Esophagus muscularis mucosa (tissue), 4 donors: Measurements from ENCODE around the gene CACNB4. TPM values are rescaled to one million over a fixed set of nuclear protein-coding genes. Genes with fewer than 3 reads are reported as not detected.

Experiments
- DNase-seq: peaks from one replicate; pipeline ENCODE4 v3.0.0-alpha.2; 2017; ENCODE audit errors: extremely low spot score
- H3K27ac ChIP-seq, 4 donors: fragments of 200-600 bp; sonication (generic); replicated peaks in 1 of 4; 1 replicate in 3 of 4; 2 replicates in 1 of 4; pipeline ENCODE4 v1.5.1; 2016 to 2019; ENCODE audit warnings: mild to moderate bottlenecking in 1 of 4
- H3K27me3 ChIP-seq, 4 donors: fragments of 200-600 bp; sonication (generic); one replicate each; pipeline versions ENCODE4 v1.5.1 to v1.6.0; 2016 to 2019
- H3K36me3 ChIP-seq, 4 donors: fragments of 200-600 bp; sonication (generic); one replicate each; pipeline ENCODE4 v1.5.1; 2016 to 2019
- H3K4me1 ChIP-seq, 4 donors: fragments of 200-600 bp; sonication (generic); one replicate each; pipeline ENCODE4 v1.5.1; 2016 to 2019
- H3K4me3 ChIP-seq, 4 donors: fragments of 200-600 bp; sonication (generic); 1 replicate in 2 of 4; 2 replicates in 2 of 4; pipeline ENCODE4 v1.5.1; 2016 to 2019; ENCODE audit warnings: mild to moderate bottlenecking in 4 of 4, moderate library complexity in 1 of 4
- H3K9me3 ChIP-seq, 4 donors: fragments of 200-600 bp; sonication (generic); 1 replicate in 3 of 4; 2 replicates in 1 of 4; pipeline ENCODE4 v1.5.1; 2016 to 2019
- EP300 ChIP-seq: sonication (generic); formaldehyde crosslinking; IDR thresholded peaks from one replicate; pipeline ENCODE4 v1.6.1; 2017; ENCODE audit warnings: antibody characterized with exemption
- POLR2A ChIP-seq: fragments of 450-650 bp; IDR thresholded peaks from one replicate; pipeline ENCODE4 v1.6.1; 2017; ENCODE audit warnings: antibody characterized with exemption, moderate library complexity, mild to moderate bottlenecking, low read depth
- POLR2AphosphoS5 ChIP-seq, 2 donors: sonication (generic); formaldehyde crosslinking; IDR thresholded peaks; one replicate each; pipeline ENCODE4 v1.6.1; 2017; ENCODE audit warnings: antibody characterized with exemption in 2 of 2
- WGBS: methylation state at CpG from one replicate; pipeline ENCODE4 v1.1.5; 2018; 5-methylcytosine and 5-hydroxymethylcytosine counted together
- intact Hi-C: fragments of 100-400 bp; cut with DNase I; formaldehyde crosslinking; loops from one replicate; pipeline ENCODE4 v1.15.1; 2023
- total RNA-seq, 4 donors: library from RNA; depleted of rRNA; stranded (reverse); fragments of >200 nt; gene quantifications; one replicate each; pipeline versions ENCODE4 v1.1.0 to v1.2.1, GENCODE V29; 2016
- TF ChIP-seq, protein P1 (sequence below), 3 experiments: fragments of 200-600 bp in 2 of 3; fragments of 450-650 bp in 1 of 3; sonication (generic) in 2 of 3; IDR thresholded peaks; one replicate each; pipeline ENCODE4 v1.5.1; 2017 to 2019; ENCODE audit warnings: antibody characterized with exemption in 3 of 3, mild to moderate bottlenecking in 2 of 3, moderate library complexity in 1 of 3

CACNB4 gene
- total RNA-seq, 4 donors from 2014 or later = 1.7 to 3.5 (median 2.3) TPM

DNA sequence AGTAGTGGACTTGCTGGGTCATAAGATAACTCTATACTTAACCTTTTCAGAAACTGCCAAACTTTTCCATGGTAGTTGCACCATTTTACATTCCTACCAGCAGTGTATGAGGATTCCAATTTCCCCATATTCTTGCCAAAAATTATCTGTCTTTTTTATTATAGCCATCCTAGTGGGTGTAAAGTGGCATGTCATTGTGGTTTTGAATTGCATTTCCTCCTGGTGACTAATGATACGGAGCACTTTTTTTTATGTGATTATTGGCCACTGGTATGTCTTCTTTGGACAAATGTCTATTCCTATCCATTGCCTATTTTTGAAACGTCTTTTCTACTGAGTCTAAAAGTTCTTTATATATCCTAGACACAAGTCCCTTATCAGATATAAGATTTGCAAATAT lies 44.3 kb downstream of the CACNB4 start:
- Histone ChIP-seq H3K9me3 (no peaks in the 10 kb centered on the region), H3K4me3 (no peak overlapping the region), H3K36me3 (no peaks in the 10 kb centered on the region), H3K27me3 (no peaks in the 10 kb centered on the region), H3K27ac (no peak overlapping the region), H3K4me1 (no peaks in the 10 kb centered on the region)
- no peak for TF ChIP-seq POLR2AphosphoS5 (IDR thresholded peaks at IDR 0.05)
- TF ChIP-seq POLR2A = no peak
- TF ChIP-seq, protein P1, sequence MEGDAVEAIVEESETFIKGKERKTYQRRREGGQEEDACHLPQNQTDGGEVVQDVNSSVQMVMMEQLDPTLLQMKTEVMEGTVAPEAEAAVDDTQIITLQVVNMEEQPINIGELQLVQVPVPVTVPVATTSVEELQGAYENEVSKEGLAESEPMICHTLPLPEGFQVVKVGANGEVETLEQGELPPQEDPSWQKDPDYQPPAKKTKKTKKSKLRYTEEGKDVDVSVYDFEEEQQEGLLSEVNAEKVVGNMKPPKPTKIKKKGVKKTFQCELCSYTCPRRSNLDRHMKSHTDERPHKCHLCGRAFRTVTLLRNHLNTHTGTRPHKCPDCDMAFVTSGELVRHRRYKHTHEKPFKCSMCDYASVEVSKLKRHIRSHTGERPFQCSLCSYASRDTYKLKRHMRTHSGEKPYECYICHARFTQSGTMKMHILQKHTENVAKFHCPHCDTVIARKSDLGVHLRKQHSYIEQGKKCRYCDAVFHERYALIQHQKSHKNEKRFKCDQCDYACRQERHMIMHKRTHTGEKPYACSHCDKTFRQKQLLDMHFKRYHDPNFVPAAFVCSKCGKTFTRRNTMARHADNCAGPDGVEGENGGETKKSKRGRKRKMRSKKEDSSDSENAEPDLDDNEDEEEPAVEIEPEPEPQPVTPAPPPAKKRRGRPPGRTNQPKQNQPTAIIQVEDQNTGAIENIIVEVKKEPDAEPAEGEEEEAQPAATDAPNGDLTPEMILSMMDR (IDR thresholded peaks at IDR 0.05) = no peak
- TF ChIP-seq EP300 = no peak
- no peak for DNase-seq
- 46% methylated on average over 2 of the region's 2 CpGs for WGBS
- intact Hi-C loops = no loop called here

DNA sequence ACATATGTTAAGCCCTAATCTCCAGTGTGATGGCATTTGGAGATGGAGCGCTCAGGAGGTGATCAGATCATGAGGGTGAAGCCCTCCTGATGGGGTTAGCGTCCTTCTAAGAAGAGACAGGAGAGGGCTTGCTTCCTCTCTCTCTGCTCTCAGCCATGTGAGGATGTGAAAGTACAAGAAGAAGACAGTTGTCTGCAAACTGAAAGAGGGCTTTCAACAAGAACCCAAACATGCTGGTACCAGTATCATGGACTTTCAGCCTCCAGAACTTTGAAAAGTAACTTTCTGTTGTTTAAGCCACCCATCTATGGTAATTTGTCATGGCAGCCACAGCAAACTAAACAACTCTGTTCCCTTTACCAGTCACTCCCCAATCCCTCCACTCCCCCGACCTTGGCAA lies 47.4 kb downstream of the CACNB4 start:
- 87% methylated on average over 3 of the region's 3 CpGs for WGBS

DNA sequence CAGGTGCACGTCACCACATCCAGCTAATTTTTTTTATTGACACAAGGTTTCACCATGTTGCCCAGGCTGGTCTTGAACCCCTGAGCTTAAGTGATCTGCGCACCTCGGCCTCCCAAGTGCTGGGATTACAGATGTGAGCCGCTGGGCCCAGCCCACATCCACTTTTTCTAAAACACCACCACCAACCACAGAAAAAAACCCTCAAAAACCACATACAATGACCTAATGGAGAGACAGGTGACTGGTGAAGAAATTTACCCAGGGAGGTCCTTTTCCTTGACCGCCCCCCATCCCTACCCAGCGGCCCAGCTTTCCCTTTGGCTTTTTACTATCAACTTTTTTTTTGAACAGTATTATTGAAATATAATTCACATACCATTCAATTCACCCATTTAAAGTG lies 47.9 kb downstream of the CACNB4 start:
- 86% methylated on average over 6 of the region's 6 CpGs for WGBS
- Histone ChIP-seq H3K4me1 (no peaks in the 10 kb centered on the region), H3K27me3 (no peaks in the 10 kb centered on the region), H3K9me3 (no peaks in the 10 kb centered on the region), H3K4me3 (no peak overlapping the region), H3K36me3 (no peaks in the 10 kb centered on the region), H3K27ac (no peak overlapping the region)
- intact Hi-C loops = no loop called here
- DNase-seq = no peak
- TF ChIP-seq, protein P1 (IDR thresholded peaks at IDR 0.05) = no peak
- TF ChIP-seq EP300 (no peak), POLR2A (no peak), POLR2AphosphoS5 (IDR thresholded peaks at IDR 0.05) (no peak)

More for the DNA sequence above, 47.4 kb downstream of the CACNB4 start:
- Histone ChIP-seq H3K4me3 (no peak overlapping the region), H3K27me3 (no peaks in the 10 kb centered on the region), H3K9me3 (no peaks in the 10 kb centered on the region), H3K27ac (no peak overlapping the region), H3K36me3 (no peaks in the 10 kb centered on the region), H3K4me1 (no peaks in the 10 kb centered on the region)
- no peak for DNase-seq
- intact Hi-C loops = no loop called here
- TF ChIP-seq, protein P1 (IDR thresholded peaks at IDR 0.05) = no peak
- TF ChIP-seq POLR2AphosphoS5 (IDR thresholded peaks at IDR 0.05) = no peak

DNA sequence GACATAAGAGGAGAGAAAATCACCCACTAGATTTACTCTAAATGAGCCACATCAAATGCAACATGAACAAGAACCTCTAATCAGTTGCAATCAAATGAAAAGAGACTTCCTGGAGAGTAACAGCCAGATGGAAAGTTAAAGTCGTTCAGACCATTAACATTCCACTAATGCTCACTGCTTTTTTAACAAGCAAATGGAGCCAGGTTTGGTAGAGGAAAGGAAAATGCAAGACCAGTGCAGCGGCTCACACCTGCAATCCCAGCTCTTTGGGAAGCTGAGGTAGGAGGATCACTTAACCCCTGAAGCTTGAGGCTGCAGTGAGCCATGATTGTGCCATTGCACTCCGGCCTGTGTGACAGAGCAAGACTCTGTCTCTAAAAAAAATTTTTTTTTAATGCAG lies 48.5 kb downstream of the CACNB4 start:
- no peaks in the 10 kb centered on the region for H3K36me3 ChIP-seq
- no peak overlapping the region for H3K27ac ChIP-seq
- no peak for DNase-seq
- no peaks in the 10 kb centered on the region for H3K4me1 ChIP-seq
- no peaks in the 10 kb centered on the region for H3K27me3 ChIP-seq
- no peak for TF ChIP-seq POLR2A
- no peak for TF ChIP-seq EP300
- TF ChIP-seq, protein P1 (IDR thresholded peaks at IDR 0.05) = no peak
- no peak for TF ChIP-seq POLR2AphosphoS5 (IDR thresholded peaks at IDR 0.05)
- intact Hi-C loops = no loop called here
- H3K4me3 ChIP-seq = no peak overlapping the region
- no peaks in the 10 kb centered on the region for H3K9me3 ChIP-seq
- WGBS = 65% methylated on average over 3 of the region's 3 CpGs

DNA sequence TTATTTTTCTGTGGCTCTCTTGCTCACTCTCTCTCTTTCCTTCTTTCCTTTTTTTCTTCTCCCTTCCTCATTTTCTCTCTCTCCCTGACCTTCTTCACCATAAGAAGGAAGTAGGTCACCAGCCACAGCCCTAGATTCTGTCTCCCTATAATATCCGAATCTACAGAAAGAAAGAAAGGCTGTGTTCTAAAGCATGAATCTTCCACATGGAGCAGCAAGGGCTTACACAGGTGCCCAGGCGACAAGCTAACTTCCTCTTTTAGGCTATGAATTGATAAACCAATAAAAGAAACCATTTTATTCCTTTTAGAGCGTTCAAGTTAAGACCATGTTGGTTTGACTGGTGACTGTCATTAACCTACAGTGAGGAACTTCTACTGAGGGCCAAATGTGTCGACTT lies 49.3 kb downstream of the CACNB4 start:
- Histone ChIP-seq H3K27me3 (no peaks in the 10 kb centered on the region), H3K4me1 (no peaks in the 10 kb centered on the region), H3K9me3 (no peaks in the 10 kb centered on the region), H3K36me3 (no peaks in the 10 kb centered on the region), H3K27ac (no peak overlapping the region), H3K4me3 (no peak overlapping the region)
- intact Hi-C loops = loop anchor here (5.0 kb wide), 1 partner anchor 118 kb away; no protein-coding TSS in a partner anchor
- no peak for TF ChIP-seq POLR2A
- no peak for TF ChIP-seq POLR2AphosphoS5 (IDR thresholded peaks at IDR 0.05)
- TF ChIP-seq, protein P1 (IDR thresholded peaks at IDR 0.05) = no peak
- 86% methylated on average over 4 of the region's 4 CpGs for WGBS
- no peak for DNase-seq
